K562 (cell line): ENCODE measurements around the gene STK33.

Experiments used
- POLR2A ChIP-seq: fragments of 450-650 bp; conservative IDR thresholded peaks from 2 replicates; pipeline ENCODE4 v1.6.1; 2016
- REST ChIP-seq, 2 experiments: fragments of 450-650 bp; formaldehyde crosslinking in 1 of 2; IDR thresholded peaks; 2 replicates each; pipeline versions ENCODE4 v1.4.0 to v1.6.1; 2014 to 2020; ENCODE audit warnings: mild to moderate bottlenecking in 2 of 2, borderline replicate concordance in 1 of 2, low read depth in 1 of 2
- U2AF1 ChIP-seq: fragments of 200-400 bp; formaldehyde crosslinking; optimal IDR thresholded peaks from 2 replicates; pipeline ENCODE3; 2017; ENCODE audit warnings: mild to moderate bottlenecking, low read depth, low read length, moderate library complexity
- ZFP30 ChIP-seq: fragments of 250-450 bp; sonication (Bioruptor Pico); IDR thresholded peaks from 2 replicates; pipeline ENCODE4 v1.8.0; 2022; ENCODE audit warnings: moderate library complexity, mild to moderate bottlenecking, inconsistent platforms, borderline replicate concordance
- TF ChIP-seq, protein P1 (sequence below), 2 experiments: IDR thresholded peaks; 2 replicates each; pipeline ENCODE4 v1.6.1; 2011; ENCODE audit warnings: borderline replicate concordance in 1 of 2, control low read depth in 1 of 2, low read depth in 1 of 2, low read length in 1 of 2, mild to moderate bottlenecking in 1 of 2, mixed read lengths in 1 of 2, moderate library complexity in 1 of 2; ENCODE audit not compliant: insufficient read depth in 1 of 2, insufficient read length in 1 of 2, poor library complexity in 1 of 2, severe bottlenecking in 1 of 2; ENCODE audit errors: extremely low read depth in 1 of 2

GRCh38 chr11:8541448-8541847, 52.6 kb downstream of the STK33 start:
- TF ChIP-seq REST (IDR thresholded peaks at IDR 0.05; ENCODE audit: borderline replicate concordance) (no peak), REST (CRISPR knock-in tag; IDR thresholded peaks at IDR 0.05; ENCODE audit: low read depth) (no peak), U2AF1 (no peak), ZFP30 (no peak), POLR2A (no peak)
- TF ChIP-seq, protein P1, sequence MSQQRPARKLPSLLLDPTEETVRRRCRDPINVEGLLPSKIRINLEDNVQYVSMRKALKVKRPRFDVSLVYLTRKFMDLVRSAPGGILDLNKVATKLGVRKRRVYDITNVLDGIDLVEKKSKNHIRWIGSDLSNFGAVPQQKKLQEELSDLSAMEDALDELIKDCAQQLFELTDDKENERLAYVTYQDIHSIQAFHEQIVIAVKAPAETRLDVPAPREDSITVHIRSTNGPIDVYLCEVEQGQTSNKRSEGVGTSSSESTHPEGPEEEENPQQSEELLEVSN (IDR thresholded peaks at IDR 0.05; ENCODE audit: borderline replicate concordance in 1 of 2, extremely low read depth in 1 of 2, insufficient read depth in 1 of 2, insufficient read length in 1 of 2, low read depth in 1 of 2, low read length in 1 of 2, poor library complexity in 1 of 2, severe bottlenecking in 1 of 2), result no peak
